NCI-H2196 (cell line): Measurements from ENCODE around the gene APPL2.

Experiments
- DNase-seq: peaks from one replicate; lab custom pipeline; 2025; ENCODE audit not compliant: unreplicated experiment; lab: John Stamatoyannopoulos, UW

The APPL2 gene

GRCh38 chr12:105223352-105223845 is 12.6 kb downstream of the APPL2 start:
- no peak for DNase-seq

GRCh38 chr12:105222726-105223351 is 13.1 kb downstream of the APPL2 start:
- DNase-seq = no peak

DNA sequence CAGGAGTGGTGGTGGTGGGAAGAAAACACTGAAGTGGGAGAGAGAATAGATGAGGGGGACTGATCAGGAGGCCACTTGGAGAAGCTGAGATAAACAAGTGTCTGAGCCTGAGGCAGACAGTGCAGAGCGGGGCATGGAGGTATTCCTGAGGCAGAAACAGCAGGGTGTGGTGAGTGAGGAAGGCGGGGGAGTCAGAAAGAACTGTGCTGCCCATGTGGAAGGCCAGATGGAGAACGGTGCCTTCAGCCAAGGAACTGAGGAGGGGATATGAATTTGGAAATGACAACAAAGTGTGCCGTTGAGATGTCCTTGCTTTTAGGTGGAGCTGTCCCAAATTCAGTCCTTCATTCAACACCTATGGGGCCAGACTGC is 13.7 kb downstream of the APPL2 start:
- no peak for DNase-seq

GRCh38 chr12:105221583-105222283 is 14.2 kb downstream of the APPL2 start:
- peak; percentile 55 for DNase-seq

- DNase-seq = no peak
These were observed 15.1 kb downstream of the APPL2 start for GRCh38 chr12:105220929-105221290.

DNA sequence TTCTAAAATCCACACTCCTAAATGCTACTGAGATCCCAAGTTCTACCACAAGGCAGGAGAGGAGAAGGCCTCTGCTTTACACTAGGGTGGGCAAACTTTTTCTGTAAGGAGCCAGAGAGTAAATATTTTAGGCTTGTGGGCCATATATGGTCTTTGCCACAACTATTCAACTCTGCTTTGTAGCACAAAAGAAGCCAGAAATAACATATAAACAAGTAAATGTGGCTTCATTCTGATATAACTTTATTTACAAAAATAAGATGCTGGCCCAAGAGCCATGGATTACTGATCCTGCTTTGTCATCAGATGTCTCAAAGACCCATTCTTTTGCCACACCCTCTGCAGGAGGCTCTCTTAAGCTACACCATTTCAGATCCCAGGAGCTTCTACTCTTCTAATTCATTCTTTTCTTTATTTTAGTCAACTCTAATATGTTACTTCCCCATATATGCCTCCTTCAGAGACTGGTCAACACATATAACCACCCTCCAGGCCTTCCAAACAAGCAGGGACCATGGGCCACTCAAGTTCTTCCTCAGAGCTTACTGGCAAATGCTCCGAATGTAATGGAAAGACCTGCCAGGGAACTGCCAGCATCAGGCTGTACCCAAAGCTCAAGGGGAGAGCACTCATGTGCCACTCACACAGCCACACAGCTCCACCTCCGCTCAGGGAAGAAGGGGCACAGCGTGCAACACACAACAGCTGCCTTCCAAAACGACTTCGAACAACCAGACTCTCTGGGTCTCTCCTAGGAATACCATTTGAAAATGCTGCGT is 15.6 kb downstream of the APPL2 start:
- DNase-seq = no peak

- no peak for DNase-seq
These were observed 16.5 kb downstream of the APPL2 start for GRCh38 chr12:105219261-105220028.

DNA sequence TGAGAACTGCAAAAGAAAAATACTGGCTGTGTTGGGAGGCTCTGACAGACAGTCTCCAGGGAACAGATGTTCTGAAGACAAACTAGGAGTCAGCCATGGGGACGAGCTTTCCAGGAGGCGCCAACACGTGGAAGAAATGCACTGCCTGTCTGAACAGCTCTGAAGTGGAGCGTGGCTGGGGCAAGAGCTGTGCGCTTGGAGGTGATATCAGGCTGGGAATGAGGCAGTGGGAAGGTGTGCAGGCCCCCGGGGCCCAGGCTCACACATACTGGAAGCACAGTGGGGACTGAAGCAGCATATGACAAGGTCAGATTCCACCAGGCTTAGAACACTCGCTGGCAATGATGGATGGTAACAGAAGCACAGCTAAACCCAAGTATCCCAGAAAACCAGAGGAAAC is 17.5 kb downstream of the APPL2 start:
- DNase-seq = no peak

DNA sequence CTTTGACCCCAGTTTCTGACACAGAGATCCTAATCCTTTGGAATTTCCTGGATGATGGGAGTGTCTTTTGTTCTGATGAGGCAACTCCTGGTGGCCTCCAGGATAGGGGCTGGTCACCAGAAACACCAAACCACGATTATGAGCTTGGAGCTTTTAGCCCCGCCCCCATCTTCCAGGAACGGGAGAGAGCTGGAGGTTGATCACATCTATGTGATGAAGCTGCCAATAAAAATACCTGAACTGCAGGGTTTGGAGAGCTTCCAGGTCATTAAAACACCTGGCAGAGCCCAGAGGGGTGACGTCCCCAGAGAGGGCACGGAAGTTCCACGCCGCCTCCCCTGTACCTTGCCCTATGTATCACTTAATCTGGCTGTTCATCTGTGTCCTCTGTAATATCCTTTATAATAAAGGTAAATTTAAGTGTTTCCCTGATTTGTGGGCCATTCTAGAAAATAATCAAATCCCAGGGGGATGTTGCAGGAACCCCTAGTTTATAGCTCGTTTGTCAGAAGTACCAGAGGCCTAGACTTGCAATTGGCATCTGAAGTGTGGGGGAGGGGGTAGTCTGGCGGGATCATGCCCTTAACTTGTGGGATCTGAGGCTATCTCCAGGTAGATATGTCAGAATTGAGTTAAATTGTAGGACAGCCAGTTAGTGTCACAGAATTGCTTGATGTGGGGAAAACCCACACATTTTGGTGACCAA is 21.2 kb downstream of the APPL2 start:
- no peak for DNase-seq

- no peak for DNase-seq
These were observed 21.8 kb downstream of the APPL2 start for GRCh38 chr12:105214148-105214547.

- no peak for DNase-seq
These were observed 23.5 kb downstream of the APPL2 start for GRCh38 chr12:105212438-105212837.

- no peak for DNase-seq
These were observed 26.9 kb downstream of the APPL2 start for GRCh38 chr12:105209091-105209490.

GRCh38 chr12:105206686-105207374 is 29.1 kb downstream of the APPL2 start:
- no peak for DNase-seq

- peak; percentile 72 for DNase-seq
These were observed 30.5 kb downstream of the APPL2 start for GRCh38 chr12:105205322-105206048.

- DNase-seq = no peak
These were observed 31.1 kb downstream of the APPL2 start for GRCh38 chr12:105204916-105205315.

- no peak for DNase-seq
These were observed 31.8 kb downstream of the APPL2 start for GRCh38 chr12:105204127-105204526.

DNA sequence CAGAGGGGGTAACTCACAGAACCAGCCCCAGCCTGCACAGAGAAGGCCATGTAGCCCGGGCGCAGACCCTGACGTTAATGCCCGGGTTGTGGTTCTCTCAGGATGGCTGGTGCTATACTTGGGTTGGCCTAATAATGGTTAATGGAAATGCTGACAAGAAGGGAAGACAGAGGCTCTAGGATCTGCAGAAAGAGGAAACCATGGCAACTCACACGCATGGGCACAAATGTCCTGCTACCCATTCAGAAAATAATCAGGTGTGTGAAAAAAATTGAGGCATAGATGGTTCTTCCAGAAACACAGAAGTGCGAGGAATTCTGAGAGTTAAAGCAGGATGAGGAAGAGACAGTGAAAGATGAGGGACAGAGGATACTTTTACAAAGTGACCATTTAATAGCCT is 33.8 kb downstream of the APPL2 start:
- no peak for DNase-seq

GRCh38 chr12:105201299-105201698 is 34.7 kb downstream of the APPL2 start:
- no peak for DNase-seq

DNA sequence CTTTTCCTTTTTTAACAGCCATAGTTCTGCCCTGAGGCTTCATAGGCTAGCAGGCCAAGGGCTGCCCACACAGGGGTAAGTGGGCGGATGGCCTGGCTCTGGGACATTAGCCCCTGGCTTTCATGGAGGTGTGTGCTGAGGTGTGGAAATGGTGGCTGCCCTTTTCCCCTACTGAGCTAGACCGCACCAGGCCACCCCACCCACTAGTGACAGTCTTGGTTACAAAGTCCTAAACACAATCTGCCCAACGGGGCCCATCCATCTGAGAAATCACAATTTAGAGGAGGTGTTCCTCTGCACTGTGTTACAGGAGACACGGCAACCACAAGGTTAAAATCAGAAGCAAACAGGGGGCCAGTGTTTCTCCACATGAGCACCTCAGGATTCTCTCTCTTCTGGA is 35.6 kb downstream of the APPL2 start:
- no peak for DNase-seq
